Spleen (tissue), 7 donors: ENCODE data around the gene USP49.
"Not testable (repeated sequence)": the region's sequence is repeated elsewhere in the genome, so short reads cannot be mapped to it uniquely, and the experiment has no call there.

ENCODE experiments used
- CTCF ChIP-seq, 11 experiments: fragments of 200-600 bp in 7 of 11; fragments of 450-650 bp in 4 of 11; sonication (generic) in 4 of 11; IDR thresholded peaks in 8 of 11; conservative IDR thresholded peaks in 3 of 11; 1 replicate in 7 of 11; 2 replicates in 4 of 11; pipeline versions ENCODE4 v1.4.0 to v1.8.0; 2016 to 2021; ENCODE audit warnings: antibody characterized with exemption in 11 of 11, inconsistent platforms in 4 of 11, mild to moderate bottlenecking in 1 of 11
- POLR2A ChIP-seq, 3 donors: fragments of 450-650 bp; IDR thresholded peaks; one replicate each; pipeline ENCODE4 v1.5.1; 2017; ENCODE audit warnings: antibody characterized with exemption in 3 of 3, mild to moderate bottlenecking in 1 of 3
- donor health status: DM: no; HTN: no; CAD: no; lungs with moderate emphysema.
- donor health status: DM: no; HTN: no; CAD: no.
- donor health status: DM: no; HTN: no; CAD: no.

- TF ChIP-seq CTCF (IDR thresholded peaks at IDR 0.05 in 8 of 11, conservative IDR thresholded peaks at IDR 0.05 in 3 of 11); POLR2A (IDR thresholded peaks at IDR 0.05): not testable (repeated sequence)
Measured at GRCh38 chr6:41942882-41943281, 47.7 kb upstream of the USP49 start.
